ENCODE data around the gene RET. TPM values are rescaled to one million over a fixed set of nuclear protein-coding genes. Genes with fewer than 3 reads are reported as not detected.

The RET gene
- polyA plus RNA-seq, 10 donors, result 0.80 to 10.6 (median 2.4) TPM

DNA sequence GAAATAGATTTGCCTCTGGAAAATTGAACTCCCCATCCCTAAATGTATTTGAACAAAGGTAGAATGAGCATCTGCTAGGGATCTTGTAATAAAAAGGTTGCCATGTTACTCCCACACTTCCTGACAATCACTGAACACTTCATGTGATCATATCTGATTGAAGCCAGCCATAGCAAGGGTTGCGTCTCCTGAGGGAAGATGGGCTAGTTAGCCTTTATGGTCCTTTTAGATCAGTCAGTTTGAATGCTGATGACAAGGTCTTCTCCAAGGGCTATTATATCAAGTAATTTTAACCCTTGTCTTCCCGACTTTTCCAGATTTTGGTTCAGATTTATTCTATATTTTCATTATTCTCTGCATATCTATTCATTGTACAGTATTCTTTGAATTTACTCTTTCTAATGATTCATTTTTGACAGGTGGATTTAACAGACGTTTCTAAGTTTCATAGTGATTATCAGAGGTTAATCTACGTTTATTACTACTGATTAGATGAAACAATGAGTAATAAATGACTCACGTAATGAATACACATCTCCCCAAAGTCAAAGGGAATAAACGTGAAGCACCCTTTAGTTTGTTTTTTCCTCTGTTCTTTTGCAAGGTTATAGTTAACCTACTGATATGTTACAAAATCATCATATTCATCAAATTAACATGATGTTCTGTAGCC is 89.5 kb downstream of the RET start:
- DNase-seq, result no peak

DNA sequence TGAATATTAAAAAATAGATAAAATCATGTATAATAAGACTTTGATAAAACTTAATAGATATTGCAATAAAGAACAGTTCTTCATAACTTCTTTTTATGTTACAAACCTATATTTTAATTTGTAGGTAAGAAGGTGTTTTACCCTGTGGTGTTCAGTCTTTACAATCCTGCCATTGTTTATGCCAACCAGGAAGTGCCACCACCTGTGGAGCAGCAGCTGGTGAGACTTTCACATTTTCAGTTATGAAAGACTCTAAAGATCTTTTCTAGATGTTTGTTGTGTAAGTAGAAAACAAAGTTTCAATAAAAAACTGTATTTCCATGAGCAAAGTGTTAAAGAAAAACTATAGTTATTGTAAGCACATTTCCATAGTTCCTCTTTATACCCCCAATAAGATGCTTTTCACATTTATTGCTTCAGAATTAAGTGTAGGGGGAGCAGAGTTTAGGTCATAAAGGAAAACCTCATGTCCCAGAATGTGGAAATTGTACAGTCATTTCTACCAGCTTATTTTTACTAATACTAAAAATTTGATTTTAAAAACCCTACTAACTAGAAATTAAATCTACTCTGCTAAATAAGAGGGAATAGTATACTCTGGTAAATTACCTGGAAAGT is 90.1 kb downstream of the RET start:
- DNase-seq, result no peak

DNA sequence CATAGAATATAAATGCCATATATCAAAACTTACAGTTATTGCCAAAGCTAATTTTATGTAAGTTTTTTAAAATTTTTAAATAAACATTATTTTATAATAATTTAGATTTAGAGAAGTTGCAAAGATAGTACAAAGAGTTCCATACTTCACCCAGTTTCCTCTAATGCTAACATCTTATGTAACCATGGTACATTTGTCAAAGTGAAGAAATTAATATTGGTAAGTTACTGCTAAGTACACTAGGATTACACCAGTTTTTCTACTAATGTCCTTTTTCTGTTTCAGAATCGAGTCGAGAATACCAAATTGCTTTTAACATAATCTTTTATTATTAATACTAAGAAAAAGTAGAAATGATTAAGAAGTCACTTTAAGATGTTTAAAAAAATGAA is 90.6 kb downstream of the RET start:
- no peak for DNase-seq

DNA sequence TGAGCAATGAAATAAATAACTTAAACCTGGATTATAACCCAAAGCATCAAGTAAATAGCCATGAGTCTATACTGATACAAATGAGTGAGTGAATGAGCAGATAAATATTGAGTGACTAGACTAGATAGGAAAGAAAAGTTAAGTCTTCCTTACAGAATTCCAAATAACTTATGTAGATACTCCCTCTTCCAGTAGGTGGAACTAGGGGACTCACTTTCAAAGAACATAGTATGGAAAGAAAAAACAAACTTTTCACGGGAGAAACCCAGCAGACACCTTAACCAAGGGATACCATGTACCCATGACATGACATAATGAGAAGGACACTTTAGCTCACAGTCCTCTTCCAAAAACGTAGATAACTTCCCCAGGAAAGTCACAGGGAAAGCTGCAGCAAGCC is 93.6 kb downstream of the RET start:
- DNase-seq, result no peak

DNA sequence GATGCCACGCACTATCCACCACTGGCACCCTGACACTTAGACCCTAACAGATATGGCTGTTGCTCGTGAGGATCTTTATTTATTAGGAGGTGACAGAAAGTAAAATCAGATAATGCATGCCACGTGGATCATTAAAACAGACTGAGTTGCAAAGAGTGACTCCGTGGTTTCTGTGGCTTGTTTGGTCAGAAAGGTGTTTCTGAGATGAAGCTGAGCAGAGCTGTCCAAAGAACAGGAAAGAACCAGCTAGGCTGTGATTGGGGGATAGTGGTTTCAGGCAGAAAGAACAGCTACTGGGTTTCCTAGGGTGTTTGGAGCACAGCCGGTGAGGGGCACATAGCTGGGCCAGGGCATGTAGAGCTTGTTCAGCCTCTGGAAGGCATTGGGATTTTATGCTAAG is 95.8 kb downstream of the RET start:
- no peak for DNase-seq

DNA sequence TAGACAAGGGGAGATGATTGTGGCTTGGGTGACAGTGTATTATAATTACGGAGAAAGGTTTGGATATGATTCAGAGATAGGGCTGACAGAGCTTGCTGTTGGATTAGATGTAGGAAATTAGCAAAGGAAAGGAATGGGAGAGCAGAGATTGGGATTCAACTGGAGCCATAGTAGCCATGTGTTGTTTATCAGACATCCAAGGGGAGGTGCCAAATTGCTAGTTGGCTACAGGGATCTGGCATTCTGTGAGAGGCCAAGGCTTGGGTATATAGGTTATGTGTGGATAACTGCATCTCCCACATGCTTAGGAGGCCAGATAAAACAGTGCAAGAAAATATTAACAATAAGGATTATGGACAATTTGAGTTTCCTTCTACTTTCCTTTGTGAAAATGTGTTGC is 96.3 kb downstream of the RET start:
- DNase-seq, result no peak

DNA sequence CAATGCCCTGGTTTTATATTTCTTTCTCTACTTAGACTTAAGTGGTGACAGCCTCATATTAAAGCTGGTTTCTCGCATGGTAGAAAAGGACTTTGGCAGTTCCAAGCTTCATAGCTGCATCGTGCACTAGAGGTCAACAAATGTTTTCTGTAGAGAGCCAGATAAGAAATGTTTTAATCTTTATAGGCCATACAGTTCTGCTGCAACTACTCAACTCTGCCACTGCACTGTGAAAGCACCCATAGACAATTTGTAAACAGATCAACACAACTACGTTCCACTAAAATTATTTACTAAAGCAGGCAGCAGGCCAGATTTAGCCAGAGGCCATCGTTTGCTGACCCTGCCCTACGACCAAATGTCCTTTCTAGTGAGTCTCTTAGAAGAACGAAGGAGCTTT is 98.1 kb downstream of the RET start:
- no peak for DNase-seq

DNA sequence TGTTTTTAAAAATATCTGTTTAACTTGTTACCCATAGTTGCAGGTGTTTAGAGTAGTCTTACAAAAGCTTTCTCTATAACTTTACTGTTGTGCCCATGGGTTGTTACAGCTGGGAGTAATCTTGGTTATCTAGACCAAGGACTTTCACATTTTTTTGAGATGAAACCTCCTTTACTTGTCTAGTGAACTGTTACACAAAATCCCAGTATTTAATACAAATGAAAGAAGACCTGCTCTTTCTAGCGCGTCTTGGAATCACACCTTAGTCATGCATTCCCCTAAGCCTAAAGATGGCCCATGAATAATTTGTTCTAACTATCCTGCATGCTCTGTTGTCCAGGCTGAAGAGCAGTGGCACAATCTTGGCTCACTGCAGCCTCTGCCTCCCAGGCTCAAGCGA is 99.4 kb downstream of the RET start:
- DNase-seq, result no peak

DNA sequence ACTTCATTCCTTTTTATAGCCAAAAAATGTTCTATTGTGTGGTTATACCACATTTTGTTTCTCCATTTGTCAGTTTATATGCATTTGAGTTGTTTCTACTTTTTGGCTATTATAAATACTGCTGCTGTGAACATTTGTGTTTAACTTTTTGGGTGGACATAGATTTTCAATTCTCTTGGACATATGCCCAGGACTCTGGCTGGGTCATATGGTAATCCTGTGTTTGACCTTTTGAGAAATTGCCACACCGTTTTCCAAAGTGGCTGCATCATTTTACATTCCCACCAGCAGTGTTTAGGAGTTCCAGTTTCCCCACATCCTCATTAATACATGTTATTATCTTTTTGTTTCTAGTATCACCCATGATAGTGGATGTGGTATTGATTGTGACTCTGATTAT is 100.7 kb downstream of the RET start:
- no peak for DNase-seq

Other genes starting within 250 kb of the RET start
- 10 to 100 TPM; 21.7 to 31.8 (median 30.1) TPM for gene CSGALNACT2, start 61.4 kb downstream of the RET start, polyA plus RNA-seq (ENCODE audit: insufficient read length in 10 of 10)
- 1 to 10 TPM in 2 of 10 donors, under 1 TPM in 8; 0.13 to 1.2 (median 0.45) TPM for gene RASGEF1A, start 190.0 kb downstream of the RET start, polyA plus RNA-seq (ENCODE audit: insufficient read length in 10 of 10)

Measured in muscle of back (tissue), 11 donors.